ENCODE data around the gene INSM1. TPM values are rescaled to one million over a fixed set of nuclear protein-coding genes. Genes with fewer than 3 reads are reported as not detected.

INSM1 gene
- total and polyA plus RNA-seq, 2 of the 13 experiments (the other 11 are each of a cell fraction or from before 2014, with no cell fraction given): not detected

GRCh38 chr20:20406306-20406705 is 38.4 kb downstream of the INSM1 start:
- Histone ChIP-seq H3K27ac (ENCODE audit: extremely low read length, insufficient read depth, low read length) (no peak overlapping the region), H4K20me1 (ENCODE audit: insufficient read depth, low read length) (no peaks in the 10 kb centered on the region), H2AFZ (ENCODE audit: low read length) (no peak overlapping the region), H3K79me2 (ENCODE audit: insufficient read depth, low read length) (no peaks in the 10 kb centered on the region), H3K27me3 (ENCODE audit: control insufficient read depth in 1 of 2, insufficient read depth in 2 of 2, low read length in 2 of 2) (no peaks in the 10 kb centered on the region), H3K36me3 (replicated peaks in 1 of 2; ENCODE audit: control insufficient read depth in 1 of 2, insufficient read depth in 2 of 2, low read length in 2 of 2) (peaks cover 1 to 2% of the 10 kb centered on the region in 2 experiments; a peak in 4 of 5 replicates), H3K9ac (ENCODE audit: insufficient read depth, low read depth, low read length) (no peak overlapping the region), H3K4me1 (ENCODE audit: insufficient read depth, low read length) (no peaks in the 10 kb centered on the region), H3K4me3 (replicated peaks in 1 of 3; ENCODE audit: insufficient read depth in 1 of 3, low read depth in 2 of 3, low read length in 3 of 3) (no peak overlapping the region), H3K9me3 (ENCODE audit: low read length) (no peaks in the 10 kb centered on the region), H3K4me2 (ENCODE audit: low read depth, low read length) (no peak overlapping the region)
- intact Hi-C loops (cut with micrococcal nuclease; ENCODE audit: unreplicated experiment): no loop called here
- BruUV-seq (replicated peaks): no TSS peak
- FAIRE-seq (no peak), DNase-seq (ENCODE audit: low spot score) (no peak), ATAC-seq (no peak)
- TF ChIP-seq ZBTB8A (CRISPR knock-in tag; IDR thresholded peaks at IDR 0.05; ENCODE audit: borderline replicate concordance, low read depth): no peak
- no peak for TF ChIP-seq ZNF205 (CRISPR knock-in tag; IDR thresholded peaks at IDR 0.05)
- TF ChIP-seq ZNF263 (CRISPR knock-in tag; IDR thresholded peaks at IDR 0.05): no peak
- no peak for TF ChIP-seq HCFC1 (IDR thresholded peaks at IDR 0.05; ENCODE audit: low read depth, low read length)
- no peak for TF ChIP-seq MEF2D (CRISPR knock-in tag; IDR thresholded peaks at IDR 0.05)
- TF ChIP-seq PRMT3 (CRISPR knock-in tag; IDR thresholded peaks at IDR 0.05; ENCODE audit: borderline replicate concordance, low read depth): no peak
- ChIA-PET POLR2A (no interaction called here), CTCF (ENCODE audit: low intra/inter-chr PET ratio, low total read pairs) (no interaction called here)
- in situ Hi-C loops (cut with HindIII; ENCODE audit: extremely low pct_ligation_motif_present, low pct_unique_long_range_greater_than_20kb): no loop called here
- 97% methylated on average over 2 of the region's 2 CpGs for whole genome bisulfite sequencing (ENCODE audit: low lambda C conversion rate)

GRCh38 chr20:20407891-20408805 is 40.2 kb downstream of the INSM1 start:
- Histone ChIP-seq H3K9ac (ENCODE audit: insufficient read depth, low read depth, low read length) (no peak overlapping the region), H3K4me3 (replicated peaks in 1 of 3; ENCODE audit: insufficient read depth in 1 of 3, low read depth in 2 of 3, low read length in 3 of 3) (no peak overlapping the region), H3K36me3 (replicated peaks in 1 of 2; ENCODE audit: control insufficient read depth in 1 of 2, insufficient read depth in 2 of 2, low read length in 2 of 2) (peaks cover 2 to 4% of the 10 kb centered on the region in 2 experiments; a peak in 4 of 5 replicates), H3K9me3 (ENCODE audit: low read length) (no peaks in the 10 kb centered on the region), H3K27me3 (ENCODE audit: control insufficient read depth in 1 of 2, insufficient read depth in 2 of 2, low read length in 2 of 2) (no peaks in the 10 kb centered on the region), H3K4me2 (ENCODE audit: low read depth, low read length) (no peak overlapping the region), H3K27ac (ENCODE audit: extremely low read length, insufficient read depth, low read length) (no peak overlapping the region), H2AFZ (ENCODE audit: low read length) (no peak overlapping the region), H3K79me2 (ENCODE audit: insufficient read depth, low read length) (no peaks in the 10 kb centered on the region), H4K20me1 (ENCODE audit: insufficient read depth, low read length) (no peaks in the 10 kb centered on the region), H3K4me1 (ENCODE audit: insufficient read depth, low read length) (no peaks in the 10 kb centered on the region)
- 83% methylated on average over 6 of the region's 6 CpGs for WGBS (ENCODE audit: low lambda C conversion rate)
- ChIA-PET POLR2A (no interaction called here), CTCF (ENCODE audit: low intra/inter-chr PET ratio, low total read pairs) (interaction anchor here (1.3 kb wide), 1 partner anchor 48 kb away, joined by 4 read pairs; no protein-coding TSS in a partner anchor)
- peak; percentile 69 for FAIRE-seq
- in situ Hi-C loops (cut with HindIII; ENCODE audit: extremely low pct_ligation_motif_present, low pct_unique_long_range_greater_than_20kb) (no loop called here), intact Hi-C loops (cut with micrococcal nuclease; ENCODE audit: unreplicated experiment) (loop anchor here (1.0 kb wide), 1 partner anchor 160 kb away; no protein-coding TSS in a partner anchor)
- ATAC-seq: peak; percentile 59; the same call in 2 of the 3 replicates
- peak; percentile 22 for DNase-seq (ENCODE audit: low spot score)
- no TSS peak for BruUV-seq (replicated peaks)
- TF ChIP-seq ZNF747 (CRISPR knock-in tag; IDR thresholded peaks at IDR 0.05; ENCODE audit: borderline replicate concordance): no peak
- no peak for TF ChIP-seq ZXDC (CRISPR knock-in tag; IDR thresholded peaks at IDR 0.05)
- TF ChIP-seq MYNN (CRISPR knock-in tag; IDR thresholded peaks at IDR 0.05; ENCODE audit: low read depth): no peak
- TF ChIP-seq ZNF557 (CRISPR knock-in tag; IDR thresholded peaks at IDR 0.05): no peak
- no peak for TF ChIP-seq E2F2 (CRISPR knock-in tag; IDR thresholded peaks at IDR 0.05; ENCODE audit: borderline replicate concordance)
- no peak for TF ChIP-seq ZFP36L1 (CRISPR knock-in tag; IDR thresholded peaks at IDR 0.05)
- no peak for TF ChIP-seq MAX (IDR thresholded peaks at IDR 0.05)

Data from HepG2 (cell line).